COLO668 (cell line): Measurements from ENCODE around the gene XYLT1.

Experiments
- DNase-seq: peaks from one replicate; lab custom pipeline; 2025; ENCODE audit not compliant: unreplicated experiment; lab: John Stamatoyannopoulos, UW

The XYLT1 gene

GRCh38 chr16:17460890-17461289, 9.9 kb downstream of the XYLT1 start:
- no peak for DNase-seq

DNA sequence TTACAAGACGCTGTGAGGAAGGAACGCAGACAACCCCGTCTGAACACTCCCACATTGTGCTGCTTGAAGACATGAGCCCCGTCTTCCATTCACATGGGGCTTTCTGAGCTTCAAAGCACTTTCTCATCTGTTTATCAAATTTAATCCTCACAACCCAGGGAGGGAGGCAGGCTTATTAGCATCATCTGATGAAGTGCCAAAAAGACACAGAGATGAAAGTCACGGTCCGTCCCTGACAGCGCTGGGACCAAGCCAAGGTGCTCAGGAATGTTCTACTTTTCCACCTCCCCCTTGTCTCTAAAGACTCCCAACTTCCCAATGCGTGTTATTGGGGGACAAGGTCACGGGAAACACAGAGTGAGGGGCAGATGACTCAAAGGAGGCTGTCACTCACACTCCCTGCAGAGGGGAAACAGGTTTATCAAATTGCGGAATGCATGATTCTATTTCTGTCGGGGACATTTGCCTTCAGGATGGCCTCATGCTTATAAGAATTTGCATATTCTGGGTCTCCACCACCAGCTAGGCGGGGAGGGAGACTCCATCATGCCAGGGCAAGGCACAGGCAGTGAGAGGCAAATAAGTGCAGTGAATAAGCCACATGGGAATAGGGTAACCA, 10.7 kb downstream of the XYLT1 start:
- DNase-seq, result no peak

DNA sequence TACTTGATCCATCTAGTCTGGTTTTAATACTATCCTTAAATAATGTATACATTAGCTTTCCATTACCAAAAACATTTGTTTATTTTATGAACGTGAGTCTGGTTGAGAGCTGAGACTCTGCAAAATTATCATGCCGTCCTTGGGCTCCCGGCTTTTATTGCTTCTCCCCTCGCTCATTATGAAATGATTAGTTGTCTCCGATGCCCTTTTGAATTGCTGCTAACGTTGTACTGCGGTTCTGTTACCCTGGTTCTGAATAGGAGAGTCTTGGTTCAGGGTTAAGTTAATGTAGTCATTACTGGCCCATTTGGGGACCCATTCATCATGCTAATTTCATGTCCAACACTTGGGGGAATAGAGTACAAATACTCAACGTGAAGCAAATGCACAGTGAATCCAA, 12.8 kb downstream of the XYLT1 start:
- no peak for DNase-seq

DNA sequence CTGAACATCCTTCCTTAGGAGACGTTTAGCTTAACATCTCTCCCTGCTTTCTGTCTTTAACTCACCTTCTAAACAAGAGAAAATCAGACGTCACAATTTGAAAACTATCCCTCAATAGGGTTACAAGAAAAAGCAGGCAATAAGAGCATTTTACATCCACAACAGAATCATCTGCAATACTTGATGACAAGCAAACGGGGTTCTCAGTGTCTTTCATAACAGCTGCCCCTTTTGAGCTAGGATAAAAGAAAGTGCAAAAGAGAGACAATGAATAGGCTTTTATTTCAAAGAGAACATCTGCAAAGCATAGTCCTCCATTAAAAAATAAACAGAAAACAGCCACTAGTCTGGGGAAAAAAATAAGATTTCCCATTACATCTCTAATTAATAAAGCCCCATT, 13.2 kb downstream of the XYLT1 start:
- DNase-seq, result no peak

GRCh38 chr16:17454162-17454730, 16.5 kb downstream of the XYLT1 start:
- DNase-seq, result no peak

- no peak for DNase-seq
These were observed 17.3 kb downstream of the XYLT1 start for GRCh38 chr16:17453364-17454038.

- no peak for DNase-seq
These were observed 17.8 kb downstream of the XYLT1 start for GRCh38 chr16:17452922-17453321.

DNA sequence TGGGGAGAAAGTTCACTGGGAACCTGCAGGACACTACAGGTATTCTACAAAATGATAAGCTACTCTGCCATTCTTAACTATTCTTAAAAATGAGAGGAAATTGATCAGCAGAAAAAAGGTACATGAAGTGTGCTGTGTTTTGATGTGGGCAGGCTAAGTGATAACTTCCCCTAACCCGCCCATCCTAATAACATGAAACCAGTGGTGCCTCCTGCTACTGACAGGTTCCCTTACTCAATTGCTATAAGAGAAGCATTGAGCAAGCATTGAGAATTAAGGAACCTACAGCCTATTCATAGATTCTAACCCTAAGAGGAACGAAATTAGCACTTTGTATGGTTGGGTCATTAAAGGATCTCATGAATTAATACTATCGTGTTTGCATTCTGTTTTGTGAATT, 18.9 kb downstream of the XYLT1 start:
- DNase-seq, result no peak

DNA sequence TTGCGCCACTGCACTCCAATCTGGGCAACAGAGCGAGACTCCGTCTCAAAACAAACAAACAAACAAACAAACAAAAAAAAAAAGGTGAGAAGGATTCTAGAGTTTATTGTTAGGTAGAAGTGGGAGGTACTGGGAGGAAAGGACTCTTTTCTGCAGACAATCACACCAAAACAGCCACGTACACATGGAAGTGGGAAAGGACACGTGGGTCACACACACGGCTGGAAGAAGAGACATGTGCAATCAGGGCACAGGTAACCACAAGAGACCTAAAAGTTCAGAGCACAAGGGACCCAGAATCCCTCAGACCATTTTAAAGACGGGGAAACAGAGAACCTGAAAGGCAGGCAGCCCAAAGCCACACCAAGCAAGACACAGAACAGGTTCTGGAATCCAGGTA, 20.5 kb downstream of the XYLT1 start:
- no peak for DNase-seq

DNA sequence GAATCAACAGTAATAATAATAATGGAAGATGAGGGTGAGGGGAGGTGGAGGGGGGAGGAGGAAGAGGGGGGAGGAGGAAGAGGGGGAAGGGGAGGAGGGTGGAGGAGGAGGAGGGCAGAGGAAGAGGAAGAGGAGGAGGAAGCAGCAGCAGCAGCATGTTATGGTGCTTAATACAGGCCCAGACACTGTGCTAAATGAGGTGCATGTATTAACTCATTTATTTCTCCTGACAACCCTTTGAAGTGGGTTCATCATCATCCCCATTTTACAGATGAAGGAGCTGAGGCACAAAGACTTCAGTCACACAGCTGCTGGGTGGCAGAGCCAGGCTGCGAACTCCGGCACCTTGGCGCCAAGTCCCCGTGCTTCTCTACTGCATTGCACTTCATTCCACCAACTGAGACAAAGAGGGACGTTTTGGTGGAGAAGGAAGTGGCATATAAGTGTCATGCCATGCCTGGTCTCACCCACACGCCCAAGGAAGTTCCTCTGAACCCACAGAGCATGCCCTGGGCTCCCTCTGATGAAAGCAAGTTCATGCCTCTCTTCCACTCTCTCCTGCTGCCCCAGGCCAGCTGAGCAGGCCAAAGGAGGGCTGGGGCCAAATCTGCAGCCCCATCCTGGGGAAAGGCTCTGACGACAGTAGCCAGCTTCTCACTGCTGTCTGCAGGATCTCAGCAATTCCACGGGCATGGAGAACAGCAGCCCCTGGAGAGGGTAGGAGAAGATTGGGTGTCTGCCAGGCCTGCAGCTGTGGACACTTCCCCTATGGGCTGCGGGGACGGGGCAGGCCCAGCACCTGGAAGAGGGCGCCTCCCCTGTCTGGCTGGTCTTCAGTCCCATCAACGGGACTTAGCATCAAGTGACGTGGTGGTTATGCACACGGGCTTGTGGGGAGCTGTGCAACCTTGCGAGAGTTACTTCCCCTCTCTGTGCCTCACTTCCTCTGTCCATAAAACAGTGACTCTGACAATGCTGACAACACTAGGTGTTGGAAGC, 21.8 kb downstream of the XYLT1 start:
- no peak for DNase-seq

DNA sequence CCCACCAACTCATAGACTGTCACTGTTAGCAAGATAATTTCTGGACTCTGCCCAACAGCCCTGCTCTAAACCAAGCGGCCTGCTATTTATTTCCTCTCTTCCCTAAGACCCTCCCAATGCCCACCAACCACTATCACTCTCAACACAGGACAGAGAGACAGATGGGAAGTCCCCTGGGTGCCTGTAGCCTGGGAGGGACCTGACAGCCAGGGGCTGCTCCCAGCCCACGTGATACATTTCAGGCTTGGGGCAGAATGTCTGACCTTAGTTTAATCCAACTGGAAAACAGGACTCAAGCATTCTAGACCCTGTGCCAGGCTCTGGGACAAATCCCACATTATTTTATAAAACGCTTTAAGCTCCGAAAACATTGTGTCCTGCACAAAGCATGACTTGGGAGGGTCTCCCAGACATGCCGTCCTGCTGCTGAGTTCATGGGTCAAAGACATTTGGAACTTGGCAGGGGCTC, 23.6 kb downstream of the XYLT1 start:
- DNase-seq, result no peak

- no peak for DNase-seq
These were observed 24.1 kb downstream of the XYLT1 start for GRCh38 chr16:17446661-17447060.

- no peak for DNase-seq
These were observed 25.3 kb downstream of the XYLT1 start for GRCh38 chr16:17445421-17445820.

GRCh38 chr16:17444658-17445057, 26.1 kb downstream of the XYLT1 start:
- DNase-seq, result no peak

DNA sequence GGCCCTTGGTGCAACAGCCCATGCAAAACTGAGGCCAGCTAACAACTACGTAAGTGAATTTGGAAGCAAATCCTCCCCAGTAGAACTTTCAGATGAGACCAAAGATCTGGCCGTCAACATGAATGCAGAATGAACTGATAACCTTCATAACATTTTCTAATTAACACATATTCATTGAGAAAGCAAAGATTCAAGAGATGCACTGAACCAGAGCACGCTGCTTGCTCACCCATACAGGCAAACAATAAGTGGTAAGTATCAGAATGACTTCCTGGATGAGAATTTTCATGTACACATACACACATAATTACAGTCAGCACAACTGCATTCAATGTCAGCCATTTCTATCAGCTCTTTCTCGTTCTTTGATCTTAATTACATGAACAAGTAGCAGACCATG, 30.6 kb downstream of the XYLT1 start:
- DNase-seq, result no peak

GRCh38 chr16:17439580-17439979, 31.2 kb downstream of the XYLT1 start:
- no peak for DNase-seq

GRCh38 chr16:17437981-17438380, 32.8 kb downstream of the XYLT1 start:
- DNase-seq, result no peak

- DNase-seq, result no peak
These were observed 33.5 kb downstream of the XYLT1 start for GRCh38 chr16:17437127-17437720.

DNA sequence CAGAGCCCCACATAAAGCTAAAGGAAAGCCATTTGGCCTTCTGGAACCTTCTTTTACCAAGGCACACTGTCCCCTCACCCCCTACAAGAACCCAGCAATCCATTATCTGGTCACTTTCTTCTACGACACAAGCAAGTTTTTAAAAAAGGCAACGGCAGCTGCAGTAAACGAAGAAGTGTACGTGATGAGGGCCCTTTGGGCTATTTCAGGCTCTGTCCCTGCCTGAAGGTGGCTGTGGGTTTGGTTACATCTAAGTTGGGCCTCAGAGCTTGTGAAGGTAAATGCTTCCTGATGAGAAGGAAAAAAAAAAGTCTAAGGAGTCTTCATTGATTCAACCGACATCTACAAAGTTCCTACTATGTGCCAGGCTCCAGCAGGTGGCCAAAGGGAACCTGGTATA, 35.4 kb downstream of the XYLT1 start:
- DNase-seq, result no peak

DNA sequence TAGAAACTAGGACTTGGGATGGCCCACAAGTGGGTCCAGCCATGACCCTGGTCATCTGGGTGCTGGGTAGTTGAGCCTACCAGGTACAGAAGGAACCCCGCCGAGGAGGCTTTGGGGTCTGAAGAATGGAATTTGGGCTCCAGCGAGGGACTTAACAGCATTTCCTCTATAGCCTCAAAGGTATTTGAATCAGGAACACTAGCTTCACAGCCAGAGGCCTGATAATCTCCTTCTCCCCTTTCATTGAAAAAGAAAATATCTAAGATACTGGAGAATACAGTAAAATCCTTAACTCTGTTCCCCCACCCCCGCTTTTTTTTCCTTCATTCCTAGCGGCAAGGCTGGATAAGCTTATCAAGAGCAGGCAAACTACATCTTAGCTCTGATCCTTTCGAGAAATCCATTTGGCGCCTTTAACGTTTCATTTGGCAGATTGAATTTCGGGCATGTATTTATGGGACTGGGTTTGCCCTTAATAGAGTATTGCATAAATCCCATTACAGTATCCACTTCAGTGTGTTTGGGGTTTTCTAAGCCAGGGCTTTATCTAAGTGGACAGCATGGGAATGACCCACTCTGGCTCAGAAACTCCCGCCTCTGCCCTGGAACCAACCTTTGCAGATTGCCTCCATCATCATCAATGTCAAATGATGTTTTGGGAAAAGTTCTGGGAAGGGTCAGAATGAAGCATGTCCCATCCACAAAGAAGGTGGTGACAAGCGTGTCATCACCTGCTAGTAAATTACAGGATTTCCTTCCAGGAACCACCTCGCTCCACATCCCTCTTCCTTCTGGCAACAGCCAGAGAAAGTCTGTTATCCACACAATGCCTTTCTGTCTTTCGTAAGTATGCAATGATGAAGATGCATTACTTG, 36.9 kb downstream of the XYLT1 start:
- DNase-seq, result no peak
